ENCODE results near the gene EIF2B1.

Gene EIF2B1

DNA sequence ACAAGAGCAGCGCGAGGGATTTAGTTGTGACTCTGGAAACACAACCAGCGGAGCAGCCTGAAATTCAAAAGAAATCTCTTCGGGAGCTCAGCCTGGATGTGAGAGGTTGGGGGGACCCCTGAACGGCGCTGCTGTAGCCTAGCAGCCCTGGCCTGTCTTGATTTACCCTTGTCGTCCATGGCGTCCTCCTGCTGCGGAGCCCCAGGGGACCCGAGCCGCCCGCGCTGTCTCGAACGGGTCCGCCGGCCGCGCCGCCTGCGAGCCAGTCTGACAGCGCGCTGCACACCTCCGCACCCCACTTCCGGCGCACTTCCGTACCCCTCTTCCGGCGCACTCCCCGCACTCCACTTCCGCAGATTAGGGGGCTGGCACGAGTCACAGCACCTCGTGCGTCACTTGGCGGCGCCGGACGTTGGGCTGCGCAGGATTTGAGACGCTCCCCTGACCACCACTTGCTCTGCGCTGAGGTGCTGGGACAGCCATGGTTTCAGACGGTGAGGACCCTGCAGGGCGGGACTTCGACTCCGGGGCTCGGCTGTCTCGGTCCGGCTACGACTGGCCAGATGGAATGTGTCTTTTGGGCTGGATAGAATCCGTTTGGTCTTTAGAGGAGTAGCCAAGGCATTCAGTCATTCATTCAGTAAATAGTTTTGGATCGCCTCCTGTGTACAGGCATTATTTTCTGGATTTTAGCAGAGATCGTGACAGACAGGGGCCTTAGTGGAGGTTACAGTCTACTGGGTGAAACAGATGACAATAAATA lies at the start of gene EIF2B1, which contains the start of gene GTF2H3:
Gene EIF2B1, minus strand, starts transcription at position 308 of the 763 bp plus-strand sequence. Its CDS starts 129 bp downstream, at position 179.
Gene GTF2H3, plus strand, starts transcription at position 451 of the 763 bp plus-strand sequence. Its CDS starts 31 bp downstream, at position 482.
- peak within 1 kb of the TSS; percentile 99 for H3K4me3 ChIP-seq (ENCODE audit: low read length)
- no peak for TF ChIP-seq ZNF274 (IDR thresholded peaks at IDR 0.05; ENCODE audit: low read depth, low read length)

DNA sequence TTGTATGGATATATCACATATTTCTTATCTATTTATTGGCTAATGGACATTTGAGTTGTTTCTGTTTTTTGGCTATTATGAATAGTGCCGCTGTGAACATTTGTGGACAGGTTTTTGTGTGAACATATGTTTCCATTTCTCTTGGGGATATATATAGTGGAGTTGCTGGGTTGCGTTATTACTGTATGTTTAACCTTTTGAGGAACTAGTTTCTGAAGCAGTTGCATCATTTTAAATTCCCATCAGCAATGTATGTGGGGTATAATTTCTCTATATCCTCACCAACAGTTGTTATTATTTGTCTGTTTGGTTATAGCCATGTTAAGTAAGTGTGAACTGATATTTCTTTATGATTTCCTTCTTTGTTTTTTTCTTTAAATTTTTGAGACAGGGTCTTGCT lies 48.1 kb upstream of the EIF2B1 start:
- no peak for TF ChIP-seq ZNF274 (IDR thresholded peaks at IDR 0.05; ENCODE audit: low read depth, low read length)
- H3K4me3 ChIP-seq (ENCODE audit: low read length) = no peak overlapping the region

DNA sequence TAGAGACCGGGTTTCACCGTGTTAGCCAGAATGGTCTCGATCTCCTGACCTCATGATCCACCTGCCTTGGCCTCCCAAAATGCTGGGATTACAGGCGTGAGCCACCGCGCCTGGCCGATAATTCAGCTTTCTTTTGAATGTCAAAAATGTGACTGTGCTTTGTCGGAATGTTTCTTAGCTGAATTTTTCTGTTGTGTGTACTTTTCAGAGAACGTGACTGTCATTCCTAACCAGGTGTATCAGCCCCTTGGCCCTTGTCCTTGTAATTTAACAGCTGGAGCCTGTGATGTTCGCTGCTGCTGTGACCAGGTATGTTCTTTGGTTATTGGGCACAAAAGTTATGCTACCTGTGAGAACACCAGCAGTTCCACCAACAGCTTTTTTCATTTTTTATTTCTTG lies 45.5 kb upstream of the EIF2B1 start:
- no peak for TF ChIP-seq ZNF274 (IDR thresholded peaks at IDR 0.05; ENCODE audit: low read depth, low read length)
- H3K4me3 ChIP-seq (ENCODE audit: low read length) = no peak overlapping the region

DNA sequence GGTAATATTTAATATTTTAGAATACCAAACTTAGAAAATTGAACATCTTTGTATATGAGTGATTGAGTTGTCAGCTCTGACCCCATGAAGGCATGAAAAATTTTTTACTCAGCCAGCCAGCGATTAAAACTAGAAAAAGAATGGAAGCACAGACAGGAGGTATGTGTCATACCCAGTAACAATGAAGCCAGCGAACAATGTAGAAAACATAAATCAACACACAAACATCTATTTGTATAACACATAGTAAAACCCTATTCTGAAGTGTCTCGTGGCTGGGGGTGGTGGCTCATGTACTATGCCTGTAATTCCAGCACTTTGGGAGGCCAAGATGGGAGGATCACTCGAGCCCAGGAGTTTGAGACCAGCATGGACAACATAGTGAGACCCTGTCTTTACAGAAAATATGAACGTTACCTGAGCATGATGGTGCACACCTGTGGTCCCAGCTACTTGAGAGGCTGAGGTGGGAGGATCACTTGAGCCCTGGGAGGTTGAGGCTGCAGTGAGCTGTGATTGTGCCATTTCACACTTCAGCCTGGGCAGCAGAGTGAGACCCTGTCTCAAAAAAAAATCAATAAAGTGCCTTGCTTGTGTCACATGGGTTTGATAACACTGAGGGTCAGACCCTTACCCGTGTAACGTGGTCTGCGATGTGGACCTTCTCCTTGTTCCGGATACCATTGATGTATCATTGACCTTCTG lies 43.3 kb upstream of the EIF2B1 start:
- TF ChIP-seq ZNF274 (IDR thresholded peaks at IDR 0.05; ENCODE audit: low read depth, low read length) = no peak
- H3K4me3 ChIP-seq (ENCODE audit: low read length) = no peak overlapping the region

DNA sequence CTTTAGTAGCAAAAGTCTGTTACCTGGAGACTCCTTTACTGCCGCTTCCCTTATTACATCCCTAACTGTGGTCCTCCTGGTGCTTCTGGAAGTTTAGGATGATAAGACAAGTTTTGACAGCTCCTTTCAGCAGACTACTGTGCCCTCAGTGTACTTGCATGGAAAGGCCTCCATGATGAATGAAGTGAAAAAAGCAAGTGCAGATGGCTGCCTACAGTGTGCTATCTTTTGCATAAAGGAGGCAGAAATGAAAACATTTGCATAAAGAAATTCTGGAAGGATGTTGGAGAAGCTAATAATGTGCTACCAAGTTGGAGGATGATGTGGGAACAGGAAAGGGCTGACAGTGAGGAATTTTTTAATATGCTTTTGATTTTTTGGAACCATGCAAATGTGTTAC lies 42.0 kb upstream of the EIF2B1 start:
- H3K4me3 ChIP-seq (ENCODE audit: low read length) = no peak overlapping the region
- TF ChIP-seq ZNF274 (IDR thresholded peaks at IDR 0.05; ENCODE audit: low read depth, low read length) = no peak

DNA sequence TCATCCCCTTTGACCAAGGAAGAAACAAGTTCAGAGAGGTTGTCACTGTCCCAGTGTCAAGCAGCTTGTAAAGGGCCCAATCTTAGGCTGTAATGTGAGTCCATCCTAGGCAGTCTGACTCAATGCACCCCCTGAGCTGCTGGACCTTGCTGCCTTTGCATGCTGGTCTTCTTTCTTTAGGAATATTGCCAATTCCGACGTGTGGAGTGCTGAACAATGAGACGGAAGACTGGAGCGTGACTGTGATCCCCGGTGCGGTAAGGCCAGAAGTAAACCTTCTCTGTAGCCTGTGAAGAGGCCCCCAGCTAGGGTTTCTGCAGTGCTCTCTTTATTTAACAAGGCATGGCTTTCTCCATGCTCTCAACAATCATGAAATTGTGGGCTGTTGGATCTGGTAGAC lies 38.4 kb upstream of the EIF2B1 start:
- no peak for TF ChIP-seq ZNF274 (IDR thresholded peaks at IDR 0.05; ENCODE audit: low read depth, low read length)
- no peak overlapping the region for H3K4me3 ChIP-seq (ENCODE audit: low read length)

DNA sequence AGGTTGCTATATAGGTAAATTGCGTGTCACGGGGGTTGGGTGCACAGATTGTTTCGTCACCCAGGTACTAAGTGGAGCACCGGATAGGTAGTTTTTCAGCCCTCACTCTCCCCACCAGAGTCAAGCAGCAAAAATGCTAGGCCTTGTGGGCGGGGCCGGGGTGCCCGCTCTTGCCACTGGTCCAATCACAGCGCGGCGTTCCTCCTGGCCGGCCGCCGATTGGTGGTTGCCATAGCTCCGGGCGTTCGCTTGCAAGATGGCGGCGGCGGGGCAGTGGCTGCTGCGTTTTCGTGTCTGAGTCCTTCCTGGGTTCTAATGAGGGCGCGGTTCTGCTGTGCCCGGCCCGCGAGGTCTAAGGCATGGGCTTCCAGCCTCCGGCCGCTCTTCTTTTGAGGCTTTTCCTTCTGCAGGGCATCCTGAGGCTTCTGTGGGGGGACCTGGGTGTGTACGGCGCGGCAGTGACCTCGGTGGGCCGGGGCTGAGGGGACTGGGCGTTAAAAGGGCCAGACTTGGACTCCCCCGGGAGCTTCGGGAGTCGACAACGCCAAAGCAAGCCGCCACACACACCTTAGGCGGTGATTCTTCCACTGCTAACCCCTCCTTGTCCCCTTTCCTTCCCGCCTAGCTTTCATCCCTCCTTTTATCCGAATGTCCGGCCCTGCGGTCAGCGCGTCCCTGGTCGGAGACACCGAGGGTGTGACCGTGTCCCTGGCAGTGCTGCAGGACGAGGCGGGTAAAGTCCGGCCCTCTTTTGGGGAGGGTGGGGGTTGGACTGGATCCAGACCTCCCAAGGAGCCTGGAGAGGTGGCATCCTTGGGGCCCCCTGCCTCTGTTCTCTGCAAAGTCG lies 37.6 kb upstream of the EIF2B1 start, which contains the start of gene TCTN2:
Gene TCTN2, plus strand, starts transcription at position 232 of the 847 bp plus-strand sequence. Its CDS starts 128 bp downstream, at position 360.
- no peak for TF ChIP-seq ZNF274 (IDR thresholded peaks at IDR 0.05; ENCODE audit: low read depth, low read length)
- peak within 1 kb of the TSS; percentile 76 for H3K4me3 ChIP-seq (ENCODE audit: low read length)

DNA sequence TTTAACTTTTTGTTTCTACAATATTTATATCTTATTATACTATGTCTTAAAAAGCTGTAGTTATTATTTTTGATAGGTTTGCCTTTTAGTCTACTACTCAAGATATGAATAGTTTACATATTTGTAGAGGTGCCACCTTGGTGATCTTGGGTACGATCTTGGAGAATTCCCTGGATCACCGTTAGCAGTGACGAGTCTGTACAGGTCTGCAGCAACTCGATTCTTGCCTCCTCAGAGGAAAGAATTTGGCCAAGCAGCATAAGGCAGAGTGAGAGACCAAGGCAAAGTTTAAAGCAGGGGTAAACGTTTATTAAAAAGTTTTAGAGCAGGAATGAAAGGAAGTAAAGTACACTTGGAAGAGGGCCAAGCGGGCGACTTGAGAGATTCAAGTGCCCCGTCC lies 34.3 kb upstream of the EIF2B1 start:
- no peak overlapping the region for H3K4me3 ChIP-seq (ENCODE audit: low read length)
- no peak for TF ChIP-seq ZNF274 (IDR thresholded peaks at IDR 0.05; ENCODE audit: low read depth, low read length)

DNA sequence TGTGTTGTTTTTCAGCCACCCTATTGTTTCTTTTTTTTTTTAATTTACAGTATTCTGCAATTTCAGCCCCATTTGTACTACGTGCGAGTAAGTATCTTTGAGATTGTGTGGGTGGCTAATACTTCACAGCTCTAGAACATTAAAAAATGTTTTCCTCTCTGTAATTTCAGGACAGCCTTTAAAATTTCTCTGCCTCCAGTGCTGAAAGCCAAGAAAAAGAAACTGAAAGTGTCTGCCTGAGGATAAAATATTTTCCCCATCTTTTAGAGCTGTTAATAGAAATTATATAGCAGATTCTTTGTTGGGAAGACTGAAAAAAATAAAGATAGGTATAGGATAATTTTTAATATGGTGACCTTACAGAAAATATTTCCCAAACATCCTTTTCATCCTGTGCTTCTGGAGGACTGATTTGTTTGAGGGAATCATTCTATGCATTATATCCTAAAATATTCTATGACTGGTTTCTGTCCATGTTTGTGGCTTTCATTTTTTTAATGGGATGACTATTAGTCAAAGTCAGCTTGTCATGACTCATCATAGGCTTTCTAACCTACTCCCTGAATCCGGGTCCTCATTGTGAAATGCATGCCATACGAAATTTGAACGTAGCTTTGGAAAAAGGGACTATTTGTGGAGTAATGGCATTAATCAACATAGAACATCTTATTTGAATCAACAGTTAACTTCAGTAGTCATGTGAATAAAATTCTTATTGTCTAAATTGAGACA lies 26.7 kb upstream of the EIF2B1 start:
- TF ChIP-seq ZNF274 (IDR thresholded peaks at IDR 0.05; ENCODE audit: low read depth, low read length) = no peak
- H3K4me3 ChIP-seq (ENCODE audit: low read length) = no peak overlapping the region

DNA sequence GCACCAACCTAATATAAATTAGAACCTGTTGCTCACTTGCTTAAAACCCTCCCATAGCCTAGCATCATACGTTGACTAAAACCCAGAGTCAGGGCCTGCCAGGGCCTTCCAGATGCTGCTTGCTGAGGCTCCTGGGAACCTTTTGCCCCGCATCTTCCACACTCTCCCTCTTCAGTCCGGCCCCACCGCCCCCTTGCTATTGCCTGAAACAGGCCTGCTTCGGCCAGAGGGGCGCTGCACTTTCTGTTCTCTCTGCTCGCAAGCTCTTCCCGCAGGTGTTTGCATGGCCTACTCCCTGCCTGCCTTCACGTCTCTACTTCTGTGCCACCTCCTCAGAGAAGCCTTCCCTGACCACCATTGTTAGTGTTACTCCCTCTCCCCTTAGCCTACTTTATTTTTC lies 23.7 kb upstream of the EIF2B1 start:
- no peak for TF ChIP-seq ZNF274 (IDR thresholded peaks at IDR 0.05; ENCODE audit: low read depth, low read length)
- no peak overlapping the region for H3K4me3 ChIP-seq (ENCODE audit: low read length)

DNA sequence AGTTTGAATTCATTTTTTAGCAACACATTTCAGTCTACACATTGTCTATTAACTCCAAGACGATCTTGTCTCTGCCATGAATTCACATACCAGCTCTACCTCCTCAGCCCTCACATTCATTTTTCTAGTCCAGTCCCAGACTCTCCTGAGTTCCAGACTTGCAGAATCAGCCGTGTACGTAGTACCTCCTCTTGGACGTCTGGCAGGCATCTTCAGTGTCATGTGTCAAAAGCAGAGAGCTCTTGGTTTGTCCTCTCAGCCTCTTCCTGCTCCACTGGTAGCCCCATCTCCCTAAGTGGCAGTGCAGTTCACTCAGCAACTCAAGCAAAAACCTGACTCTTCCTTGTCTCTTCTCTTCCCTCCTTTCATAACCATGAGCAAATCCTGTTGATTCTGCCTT lies 22.9 kb upstream of the EIF2B1 start:
- TF ChIP-seq ZNF274 (IDR thresholded peaks at IDR 0.05; ENCODE audit: low read depth, low read length) = no peak
- H3K4me3 ChIP-seq (ENCODE audit: low read length) = no peak overlapping the region

DNA sequence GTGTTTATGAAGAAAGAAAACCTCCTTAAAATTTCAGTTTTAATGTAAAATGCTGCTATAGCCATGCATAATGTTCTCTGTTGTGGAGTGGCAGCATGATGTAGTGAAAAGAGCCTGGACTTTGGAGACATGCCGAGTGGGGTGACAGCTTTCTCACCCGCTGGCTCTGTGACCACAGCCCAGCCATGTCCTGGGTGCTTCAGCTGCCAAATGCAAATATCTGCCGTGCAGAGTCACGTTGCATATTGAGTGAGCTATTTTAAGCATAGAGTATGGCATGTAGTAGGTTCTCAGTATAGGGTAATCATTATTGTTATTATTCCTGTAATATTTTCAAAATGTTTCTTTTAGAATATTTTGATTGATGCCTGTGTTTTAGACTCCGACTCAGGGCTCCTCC lies 21.9 kb upstream of the EIF2B1 start:
- no peak for TF ChIP-seq ZNF274 (IDR thresholded peaks at IDR 0.05; ENCODE audit: low read depth, low read length)
- no peak overlapping the region; the same call in 1 of the 2 replicates for H3K4me3 ChIP-seq (ENCODE audit: low read length)

DNA sequence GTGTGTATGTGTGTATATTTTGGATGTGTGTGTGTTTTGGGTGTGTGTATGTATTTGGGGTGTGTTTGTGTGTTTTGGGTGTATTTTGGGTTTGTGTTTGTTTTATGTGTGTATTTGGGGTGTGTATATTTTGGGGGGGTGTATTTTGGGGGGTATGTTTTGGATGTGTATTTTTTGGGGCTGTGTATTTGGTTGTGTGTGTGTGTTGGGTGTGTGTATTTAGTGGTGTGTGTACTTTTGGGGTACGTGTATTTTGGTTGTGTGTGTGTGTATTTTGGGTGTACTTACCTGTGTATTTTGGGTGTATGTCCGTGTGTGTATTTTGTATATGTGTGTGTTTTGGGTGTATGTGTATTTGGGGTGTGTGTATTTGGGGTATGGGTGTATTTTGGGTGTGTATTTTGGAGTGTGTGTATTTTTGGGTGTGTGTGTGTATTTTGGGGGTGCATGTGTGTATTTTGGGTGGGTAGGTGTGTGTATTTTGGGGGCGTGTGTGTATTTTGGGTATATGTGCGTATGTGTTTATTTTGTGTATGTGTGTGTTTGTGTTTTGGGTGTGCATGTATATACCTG lies 20.7 kb upstream of the EIF2B1 start:
- no peak overlapping the region for H3K4me3 ChIP-seq (ENCODE audit: low read length)
- TF ChIP-seq ZNF274 (IDR thresholded peaks at IDR 0.05; ENCODE audit: low read depth, low read length) = no peak

Data from GM08714 (cell line).